GM23248 (cell line): ENCODE measurements around the gene CAMP. TPM values are rescaled to one million over a fixed set of nuclear protein-coding genes. Genes with fewer than 3 reads are reported as not detected.

ENCODE experiments used
- DNase-seq: peaks from one replicate; pipeline ENCODE4 v3.0.0-alpha.2; 2015
- H2AFZ ChIP-seq: fragments of 200-600 bp; sonication (generic); 2 replicates; pipeline ENCODE4 v1.6.1; 2016; ENCODE audit warnings: antibody characterized with exemption
- H3F3A ChIP-seq: fragments of 200-600 bp; sonication (generic); 2 replicates; pipeline ENCODE4 v1.6.1; 2016; ENCODE audit warnings: mild to moderate bottlenecking, antibody characterized with exemption, mixed run types; ENCODE audit not compliant: insufficient read depth
- H3K27ac ChIP-seq: fragments of 200-600 bp; sonication (generic); 2 replicates; pipeline ENCODE4 v1.5.1; 2016; ENCODE audit warnings: mild to moderate bottlenecking
- H3K27me3 ChIP-seq: fragments of 200-600 bp; sonication (generic); replicated peaks from 2 replicates; pipeline ENCODE4 v1.6.1; 2016; ENCODE audit warnings: mild to moderate bottlenecking; ENCODE audit not compliant: insufficient read depth
- H3K36me3 ChIP-seq: fragments of 200-600 bp; sonication (generic); 2 replicates; pipeline ENCODE4 v1.6.1; 2016; ENCODE audit warnings: low read depth, mild to moderate bottlenecking
- H3K4me1 ChIP-seq: fragments of 200-600 bp; sonication (generic); 2 replicates; pipeline ENCODE4 v1.6.1; 2016; ENCODE audit warnings: mild to moderate bottlenecking; ENCODE audit not compliant: insufficient read depth
- H3K4me2 ChIP-seq: fragments of 200-600 bp; sonication (generic); one replicate; pipeline ENCODE4 v1.6.1; 2016; ENCODE audit warnings: mild to moderate bottlenecking; ENCODE audit not compliant: unreplicated experiment
- H3K4me3 ChIP-seq: fragments of 200-600 bp; sonication (generic); 2 replicates; pipeline ENCODE4 v1.5.1; 2016; ENCODE audit warnings: mild to moderate bottlenecking
- H3K79me2 ChIP-seq: fragments of 200-600 bp; sonication (generic); 2 replicates; pipeline ENCODE4 v1.6.1; 2016; ENCODE audit warnings: mild to moderate bottlenecking; ENCODE audit not compliant: insufficient read depth
- H3K9ac ChIP-seq: fragments of 200-600 bp; sonication (generic); 2 replicates; pipeline ENCODE4 v1.6.1; 2016; ENCODE audit warnings: mild to moderate bottlenecking
- H3K9me2 ChIP-seq: fragments of 200-600 bp; sonication (generic); 2 replicates; pipeline ENCODE4 v1.6.1; 2016; ENCODE audit warnings: mixed run types, mild to moderate bottlenecking, moderate library complexity; ENCODE audit not compliant: insufficient read depth
- H3K9me3 ChIP-seq: fragments of 200-600 bp; sonication (generic); one replicate; pipeline ENCODE4 v1.6.1; 2017; ENCODE audit warnings: low read depth
- H4K20me1 ChIP-seq: fragments of 200-600 bp; sonication (generic); 2 replicates; pipeline ENCODE4 v1.6.0; 2016; ENCODE audit not compliant: insufficient read depth
- EZH2 ChIP-seq: fragments of 200-600 bp; sonication (generic); IDR thresholded peaks from 2 replicates; pipeline ENCODE4 v1.6.1; 2018; ENCODE audit warnings: antibody characterized with exemption, mild to moderate bottlenecking; ENCODE audit not compliant: insufficient read depth, poor library complexity, severe bottlenecking
- EZH2phosphoT487 ChIP-seq: fragments of 200-600 bp; sonication (generic); IDR thresholded peaks from 2 replicates; pipeline ENCODE4 v1.6.1; 2018; ENCODE audit warnings: antibody characterized with exemption, moderate library complexity, mild to moderate bottlenecking, low read depth; ENCODE audit not compliant: insufficient read depth
- WGBS, 2 experiments: methylation state at CpG; one replicate each; pipeline ENCODE4 v1.1.6; 2015 to 2017; ENCODE audit warnings: low lambda C conversion rate in 2 of 2, low coverage in 1 of 2; ENCODE audit errors: missing lambda C conversion rate in 2 of 2; 5-methylcytosine and 5-hydroxymethylcytosine counted together
- in situ Hi-C: fragments of 300-500 bp; cut with MboI; formaldehyde crosslinking; loops from 2 replicates; pipeline ENCODE4 v1.15.0; 2020
- polyA plus RNA-seq: library from polyadenylated mRNA; unstranded; fragments of >200 nt; fragmentation: Nextera tagmentation; extraction: Ambion mirVana; gene quantifications from 2 replicates; pipeline ENCODE4 v1.2.1, GENCODE V29; 2016
- total RNA-seq: library from RNA; depleted of rRNA; stranded (reverse); fragments of >200 nt; shearing (Covaris generic); gene quantifications from 2 replicates; pipeline ENCODE4 v1.2.3, GENCODE V29; 2014

Gene CAMP
- total and polyA plus RNA-seq, 2 experiments from 2014 or later, result not detected

- Histone ChIP-seq H3F3A (peaks cover 2% of the 10 kb centered on the region; the same call in 1 of the 2 replicates), H3K9me2 (no peaks in the 10 kb centered on the region), H3K9me3 (no peaks in the 10 kb centered on the region), H3K4me2 (peak overlapping the region; percentile 90), H3K36me3 (no peaks in the 10 kb centered on the region), H3K79me2 (0 out of 2 replicates have a peak, but pooled peaks cover 5% of the 10 kb centered on the region), H2AFZ (peak overlapping the region; percentile 89), H3K4me1 (peaks cover 13% of the 10 kb centered on the region), H3K27me3 (no peaks in the 10 kb centered on the region), H3K4me3 (peak overlapping the region; percentile 86), H4K20me1 (no peaks in the 10 kb centered on the region), H3K9ac (peak overlapping the region; percentile 85), H3K27ac (peak overlapping the region; percentile 63)
- DNase-seq, result peak; percentile 30
- in situ Hi-C loops, result no loop called here
- TF ChIP-seq EZH2phosphoT487, result no peak
- no peak for TF ChIP-seq EZH2
- 44 to 45% methylated on average over 26 of the region's 26 CpGs for WGBS, 2 experiments
These were observed 18.6 kb downstream of the CAMP start for GRCh38 chr3:48241796-48242455.

- no peaks in the 10 kb centered on the region for H3K9me3 ChIP-seq
- 69 to 78% methylated on average over 2 of the region's 2 CpGs for WGBS, 2 experiments
- no peaks in the 10 kb centered on the region for H3K36me3 ChIP-seq
- H3K9me2 ChIP-seq, result no peaks in the 10 kb centered on the region
- H4K20me1 ChIP-seq, result no peaks in the 10 kb centered on the region
- no peak overlapping the region for H3K4me3 ChIP-seq
- no peak overlapping the region for H3K4me2 ChIP-seq
- no peak overlapping the region for H2AFZ ChIP-seq
- no peak for DNase-seq
- H3K9ac ChIP-seq, result no peak overlapping the region
- 0 out of 2 replicates have a peak, but pooled peaks cover 5% of the 10 kb centered on the region for H3K79me2 ChIP-seq
- no peak for TF ChIP-seq EZH2phosphoT487
- no peak for TF ChIP-seq EZH2
- in situ Hi-C loops, result no loop called here
- no peaks in the 10 kb centered on the region for H3K27me3 ChIP-seq
- no peak overlapping the region for H3K27ac ChIP-seq
- peaks cover 20% of the 10 kb centered on the region for H3K4me1 ChIP-seq
- peaks cover 21% of the 10 kb centered on the region for H3F3A ChIP-seq
These were observed 20.6 kb downstream of the CAMP start for GRCh38 chr3:48243886-48244285.

GRCh38 chr3:48244461-48244860, 21.2 kb downstream of the CAMP start:
- Histone ChIP-seq H3K79me2 (0 out of 2 replicates have a peak, but pooled peaks cover 5% of the 10 kb centered on the region), H2AFZ (no peak overlapping the region), H3K27me3 (no peaks in the 10 kb centered on the region), H3K4me3 (no peak overlapping the region), H3K9me3 (no peaks in the 10 kb centered on the region), H3K9ac (no peak overlapping the region), H3K36me3 (no peaks in the 10 kb centered on the region), H3F3A (peaks cover 26% of the 10 kb centered on the region), H3K4me1 (peaks cover 23% of the 10 kb centered on the region), H3K9me2 (no peaks in the 10 kb centered on the region), H3K4me2 (no peak overlapping the region), H4K20me1 (no peaks in the 10 kb centered on the region), H3K27ac (no peak overlapping the region)
- DNase-seq, result no peak
- 70 to 89% methylated on average over 1 of the region's 1 CpG for WGBS, 2 experiments
- no peak for TF ChIP-seq EZH2
- no peak for TF ChIP-seq EZH2phosphoT487
- in situ Hi-C loops, result no loop called here

- no peak for DNase-seq
- no peak overlapping the region for H2AFZ ChIP-seq
- 85 to 88% methylated on average over 7 of the region's 7 CpGs for WGBS, 2 experiments
These were observed 21.8 kb downstream of the CAMP start for GRCh38 chr3:48245136-48245535.

More at GRCh38 chr3:48245136-48245535, 21.8 kb downstream of the CAMP start:
- in situ Hi-C loops, result no loop called here
- no peaks in the 10 kb centered on the region for H3K9me3 ChIP-seq
- no peaks in the 10 kb centered on the region for H3K9me2 ChIP-seq
- H3K36me3 ChIP-seq, result no peaks in the 10 kb centered on the region
- no peak overlapping the region for H3K4me2 ChIP-seq
- peaks cover 28% of the 10 kb centered on the region for H3F3A ChIP-seq
- TF ChIP-seq EZH2 (no peak), EZH2phosphoT487 (no peak)
- H3K9ac ChIP-seq, result no peak overlapping the region
- H4K20me1 ChIP-seq, result no peaks in the 10 kb centered on the region
- H3K4me1 ChIP-seq, result peaks cover 23% of the 10 kb centered on the region
- H3K27me3 ChIP-seq, result no peaks in the 10 kb centered on the region
- H3K4me3 ChIP-seq, result no peak overlapping the region
- H3K27ac ChIP-seq, result no peak overlapping the region
- 0 out of 2 replicates have a peak, but pooled peaks cover 5% of the 10 kb centered on the region for H3K79me2 ChIP-seq
